HuH-7 (cell line): ENCODE results near the gene HLA-F.

Experiments
- DNase-seq: peaks from one replicate; pipeline ENCODE4 v3.0.0; 2011; ENCODE audit warnings: low spot score

Gene HLA-F

GRCh38 chr6:29724937-29725869 lies 2.0 kb downstream of the HLA-F start:
- DNase-seq: no peak

GRCh38 chr6:29726001-29726400 lies 2.8 kb downstream of the HLA-F start:
- DNase-seq: no peak

GRCh38 chr6:29726571-29727194 lies 3.4 kb downstream of the HLA-F start:
- DNase-seq: no peak

- no peak for DNase-seq
Observed at GRCh38 chr6:29727637-29728036, 4.4 kb downstream of the HLA-F start.

GRCh38 chr6:29728173-29728874 lies 5.1 kb downstream of the HLA-F start:
- DNase-seq: no peak

- DNase-seq: no peak
Observed at GRCh38 chr6:29728875-29729270, 5.6 kb downstream of the HLA-F start.

GRCh38 chr6:29729774-29730328 lies 6.6 kb downstream of the HLA-F start:
- no peak for DNase-seq

- no peak for DNase-seq
Observed at GRCh38 chr6:29730575-29731126, 7.4 kb downstream of the HLA-F start.

GRCh38 chr6:29731281-29731680 lies 8.0 kb downstream of the HLA-F start:
- DNase-seq: no peak

GRCh38 chr6:29733057-29733456 lies 9.8 kb downstream of the HLA-F start:
- no peak for DNase-seq

GRCh38 chr6:29734046-29735018 lies 11.1 kb downstream of the HLA-F start:
- DNase-seq: no peak

- no peak for DNase-seq
Observed at GRCh38 chr6:29736563-29736962, 13.3 kb downstream of the HLA-F start.

- peak; percentile 60 for DNase-seq
Observed at GRCh38 chr6:29737707-29738630, 14.7 kb downstream of the HLA-F start.

GRCh38 chr6:29739136-29739881 lies 16.1 kb downstream of the HLA-F start:
- no peak for DNase-seq

- no peak for DNase-seq
Observed at GRCh38 chr6:29739882-29740261, 16.6 kb downstream of the HLA-F start.

GRCh38 chr6:29741592-29741991 lies 18.4 kb downstream of the HLA-F start:
- no peak for DNase-seq

GRCh38 chr6:29742127-29742526 lies 18.9 kb downstream of the HLA-F start:
- no peak for DNase-seq

GRCh38 chr6:29743025-29743424 lies 19.8 kb downstream of the HLA-F start:
- no peak for DNase-seq

GRCh38 chr6:29743568-29743967 lies 20.3 kb downstream of the HLA-F start:
- no peak for DNase-seq
